ENCODE data around the gene ARIH2.

The ARIH2 gene

DNA sequence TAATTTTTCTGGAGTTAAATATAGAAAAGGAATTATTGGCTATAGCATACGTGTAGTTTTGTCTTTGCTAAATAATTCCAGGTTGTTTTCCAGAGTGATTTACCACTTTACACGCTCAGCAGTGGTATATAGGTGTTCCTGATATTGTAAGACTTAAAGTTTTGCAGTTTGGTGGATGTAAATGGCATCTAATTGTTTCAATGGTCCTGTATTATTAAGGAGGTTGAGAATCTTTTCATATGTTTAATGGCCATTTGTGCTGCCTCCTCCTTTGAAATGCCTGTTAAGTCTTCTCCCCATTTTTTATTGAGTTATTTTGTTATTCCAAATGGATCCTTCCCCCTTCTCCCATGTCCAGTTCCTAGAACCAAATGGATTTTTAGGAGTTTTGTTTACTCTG is 44.9 kb downstream of the ARIH2 start:
- no peaks in the 10 kb centered on the region for H3K4me1 ChIP-seq (ENCODE audit: insufficient read depth, poor library complexity, severe bottlenecking)
- H3K4me3 ChIP-seq (ENCODE audit: severe bottlenecking), result no peak overlapping the region
- no peak for DNase-seq (ENCODE audit: low spot score)
- H3K27me3 ChIP-seq (ENCODE audit: insufficient read depth, poor library complexity, severe bottlenecking), result no peaks in the 10 kb centered on the region
- ATAC-seq (ENCODE audit: low read depth), result no peak
- peaks cover 63% of the 10 kb centered on the region for H3K36me3 ChIP-seq (ENCODE audit: low read depth)
- no peak overlapping the region for H3K27ac ChIP-seq (ENCODE audit: poor library complexity, severe bottlenecking)
- no peaks in the 10 kb centered on the region for H3K9me3 ChIP-seq (ENCODE audit: severe bottlenecking)
- TF ChIP-seq, protein P1, sequence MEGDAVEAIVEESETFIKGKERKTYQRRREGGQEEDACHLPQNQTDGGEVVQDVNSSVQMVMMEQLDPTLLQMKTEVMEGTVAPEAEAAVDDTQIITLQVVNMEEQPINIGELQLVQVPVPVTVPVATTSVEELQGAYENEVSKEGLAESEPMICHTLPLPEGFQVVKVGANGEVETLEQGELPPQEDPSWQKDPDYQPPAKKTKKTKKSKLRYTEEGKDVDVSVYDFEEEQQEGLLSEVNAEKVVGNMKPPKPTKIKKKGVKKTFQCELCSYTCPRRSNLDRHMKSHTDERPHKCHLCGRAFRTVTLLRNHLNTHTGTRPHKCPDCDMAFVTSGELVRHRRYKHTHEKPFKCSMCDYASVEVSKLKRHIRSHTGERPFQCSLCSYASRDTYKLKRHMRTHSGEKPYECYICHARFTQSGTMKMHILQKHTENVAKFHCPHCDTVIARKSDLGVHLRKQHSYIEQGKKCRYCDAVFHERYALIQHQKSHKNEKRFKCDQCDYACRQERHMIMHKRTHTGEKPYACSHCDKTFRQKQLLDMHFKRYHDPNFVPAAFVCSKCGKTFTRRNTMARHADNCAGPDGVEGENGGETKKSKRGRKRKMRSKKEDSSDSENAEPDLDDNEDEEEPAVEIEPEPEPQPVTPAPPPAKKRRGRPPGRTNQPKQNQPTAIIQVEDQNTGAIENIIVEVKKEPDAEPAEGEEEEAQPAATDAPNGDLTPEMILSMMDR (IDR thresholded peaks at IDR 0.05; ENCODE audit: poor library complexity, severe bottlenecking), result no peak

DNA sequence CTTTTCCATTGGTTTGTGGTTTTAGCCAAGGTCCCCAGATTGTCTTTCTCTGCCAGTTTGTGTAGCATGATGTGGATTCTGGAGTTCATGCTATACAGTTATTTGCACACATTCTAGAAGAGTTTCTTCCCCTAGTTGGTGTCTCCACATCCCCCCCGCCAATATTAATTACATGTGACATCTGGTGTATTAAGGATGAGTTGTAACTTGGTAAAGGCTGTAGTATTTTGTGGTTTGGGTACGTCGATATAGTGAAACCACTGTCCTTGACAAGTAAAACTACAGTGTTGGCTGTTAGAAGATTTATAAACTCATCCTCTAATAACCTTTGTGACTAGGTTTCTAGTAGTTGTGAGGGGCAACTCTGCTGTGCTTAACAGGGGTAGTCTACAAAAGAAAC is 47.7 kb downstream of the ARIH2 start:
- ATAC-seq (ENCODE audit: low read depth) (no peak), DNase-seq (ENCODE audit: low spot score) (no peak)
- Histone ChIP-seq H3K4me1 (ENCODE audit: insufficient read depth, poor library complexity, severe bottlenecking) (no peaks in the 10 kb centered on the region), H3K9me3 (ENCODE audit: severe bottlenecking) (no peaks in the 10 kb centered on the region), H3K27ac (ENCODE audit: poor library complexity, severe bottlenecking) (no peak overlapping the region), H3K4me3 (ENCODE audit: severe bottlenecking) (no peak overlapping the region), H3K27me3 (ENCODE audit: insufficient read depth, poor library complexity, severe bottlenecking) (no peaks in the 10 kb centered on the region), H3K36me3 (ENCODE audit: low read depth) (peaks cover 78% of the 10 kb centered on the region)
- TF ChIP-seq, protein P1 (IDR thresholded peaks at IDR 0.05; ENCODE audit: poor library complexity, severe bottlenecking), result no peak

DNA sequence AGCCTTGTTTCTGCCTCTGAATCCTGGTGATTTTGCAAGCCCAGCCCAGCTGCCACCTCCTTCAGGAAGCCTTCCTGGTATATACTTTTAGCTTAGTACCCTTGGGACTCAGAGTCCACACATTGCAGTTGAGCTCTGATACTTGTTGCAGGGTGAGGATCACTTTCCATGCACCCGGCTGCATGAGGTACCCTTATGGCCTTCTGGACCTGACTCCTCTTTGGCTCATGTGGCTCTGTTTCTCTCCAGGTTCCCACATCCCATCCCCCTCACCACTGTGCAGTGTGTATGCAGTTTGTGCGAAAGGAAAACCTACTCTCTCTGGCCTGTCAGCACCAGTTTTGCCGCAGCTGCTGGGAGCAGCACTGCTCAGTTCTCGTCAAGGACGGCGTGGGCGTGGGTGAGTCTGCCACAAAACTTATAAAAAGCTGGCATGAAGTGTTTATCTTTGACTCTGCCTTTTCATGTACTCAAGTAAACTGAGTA is 48.3 kb downstream of the ARIH2 start:
- no peak for DNase-seq (ENCODE audit: low spot score)
- TF ChIP-seq, protein P1 (IDR thresholded peaks at IDR 0.05; ENCODE audit: poor library complexity, severe bottlenecking), result no peak
- ATAC-seq (ENCODE audit: low read depth), result no peak
- peaks cover 78% of the 10 kb centered on the region for H3K36me3 ChIP-seq (ENCODE audit: low read depth)
- H3K27ac ChIP-seq (ENCODE audit: poor library complexity, severe bottlenecking), result no peak overlapping the region
- no peaks in the 10 kb centered on the region for H3K27me3 ChIP-seq (ENCODE audit: insufficient read depth, poor library complexity, severe bottlenecking)
- H3K9me3 ChIP-seq (ENCODE audit: severe bottlenecking), result no peaks in the 10 kb centered on the region
- no peaks in the 10 kb centered on the region for H3K4me1 ChIP-seq (ENCODE audit: insufficient read depth, poor library complexity, severe bottlenecking)
- no peak overlapping the region for H3K4me3 ChIP-seq (ENCODE audit: severe bottlenecking)

DNA sequence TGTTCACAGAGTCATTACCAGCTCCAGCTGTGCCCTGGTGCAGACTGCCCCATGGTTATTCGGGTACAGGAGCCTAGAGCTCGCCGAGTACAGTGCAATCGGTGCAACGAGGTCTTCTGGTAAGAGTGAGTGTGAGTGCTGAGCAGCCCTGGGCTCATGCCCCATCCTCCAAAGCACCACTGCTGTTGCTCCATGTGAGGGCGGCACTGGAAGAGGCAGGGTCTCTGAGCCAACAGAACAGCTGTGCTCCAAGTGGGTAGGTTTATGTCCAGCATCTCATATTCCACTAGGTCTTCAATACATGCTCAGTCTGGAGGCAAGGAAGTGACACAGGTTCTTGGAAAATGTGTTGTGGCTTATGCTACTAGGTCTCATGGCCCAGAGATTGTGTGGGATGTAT is 51.9 kb downstream of the ARIH2 start:
- Histone ChIP-seq H3K4me1 (ENCODE audit: insufficient read depth, poor library complexity, severe bottlenecking) (peaks cover 10% of the 10 kb centered on the region), H3K27ac (ENCODE audit: poor library complexity, severe bottlenecking) (no peak overlapping the region), H3K27me3 (ENCODE audit: insufficient read depth, poor library complexity, severe bottlenecking) (no peaks in the 10 kb centered on the region), H3K9me3 (ENCODE audit: severe bottlenecking) (no peaks in the 10 kb centered on the region), H3K4me3 (ENCODE audit: severe bottlenecking) (no peak overlapping the region), H3K36me3 (ENCODE audit: low read depth) (peaks cover 91% of the 10 kb centered on the region)
- no peak for DNase-seq (ENCODE audit: low spot score)
- ATAC-seq (ENCODE audit: low read depth), result no peak
- TF ChIP-seq, protein P1 (IDR thresholded peaks at IDR 0.05; ENCODE audit: poor library complexity, severe bottlenecking), result no peak

DNA sequence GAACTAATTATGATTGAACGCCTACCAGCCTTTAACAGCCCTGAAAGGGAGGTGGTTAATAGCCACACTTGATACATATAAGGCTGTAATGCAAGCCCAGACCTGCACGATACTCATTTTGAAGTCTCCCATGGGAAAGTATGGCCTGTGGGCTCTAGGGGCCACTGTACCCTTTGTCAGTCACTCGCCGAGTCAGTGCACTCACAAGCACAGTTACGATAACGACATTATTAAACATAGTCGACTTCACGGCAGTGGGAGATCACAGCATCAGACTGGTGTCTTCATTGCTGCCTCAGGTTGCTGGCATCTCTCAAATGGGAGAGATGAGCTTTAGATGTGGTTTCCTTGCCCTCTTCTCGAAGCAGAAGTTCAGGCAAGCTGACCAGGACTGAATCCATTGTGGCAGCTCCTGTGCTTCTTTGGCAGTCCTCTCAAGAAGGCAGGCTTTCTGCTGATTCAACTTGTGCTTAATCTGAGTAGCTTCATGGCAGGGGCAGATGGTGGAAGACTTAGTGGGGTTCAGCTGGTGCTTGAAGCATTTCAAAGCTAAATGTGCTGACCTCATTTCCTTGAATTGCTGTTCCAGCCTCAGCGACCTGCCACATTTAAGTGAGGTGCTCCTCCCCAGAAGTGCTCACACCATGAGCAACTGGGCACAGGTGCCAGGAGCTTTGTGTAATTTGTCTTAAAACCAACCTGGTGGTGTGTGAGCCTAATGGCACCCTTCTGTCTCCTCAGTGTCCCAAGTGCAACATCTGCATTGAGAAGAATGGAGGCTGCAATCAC is 55.6 kb downstream of the ARIH2 start:
- H3K4me3 ChIP-seq (ENCODE audit: severe bottlenecking), result no peak overlapping the region
- ATAC-seq (ENCODE audit: low read depth) (no peak), DNase-seq (ENCODE audit: low spot score) (no peak)
- TF ChIP-seq, protein P1 (IDR thresholded peaks at IDR 0.05; ENCODE audit: poor library complexity, severe bottlenecking), result no peak
- H3K9me3 ChIP-seq (ENCODE audit: severe bottlenecking), result no peaks in the 10 kb centered on the region
- H3K36me3 ChIP-seq (ENCODE audit: low read depth), result peaks cover 94% of the 10 kb centered on the region
- no peaks in the 10 kb centered on the region for H3K27me3 ChIP-seq (ENCODE audit: insufficient read depth, poor library complexity, severe bottlenecking)
- no peak overlapping the region for H3K27ac ChIP-seq (ENCODE audit: poor library complexity, severe bottlenecking)
- H3K4me1 ChIP-seq (ENCODE audit: insufficient read depth, poor library complexity, severe bottlenecking), result peaks cover 10% of the 10 kb centered on the region

Data from RWPE2 (cell line).